Breast epithelium (tissue), 3 donors: ENCODE measurements around the gene DSG4.

Source experiments
- POLR2AphosphoS5 ChIP-seq, 3 donors: sonication (generic); formaldehyde crosslinking; IDR thresholded peaks; one replicate each; pipeline ENCODE4 v1.6.1; 2017; ENCODE audit warnings: antibody characterized with exemption in 3 of 3
- TF ChIP-seq, protein P1 (sequence below), 3 donors: fragments of 450-650 bp; IDR thresholded peaks; one replicate each; pipeline ENCODE4 v1.5.1; 2016 to 2017; ENCODE audit warnings: antibody characterized with exemption in 3 of 3, mild to moderate bottlenecking in 3 of 3, moderate library complexity in 3 of 3

DNA sequence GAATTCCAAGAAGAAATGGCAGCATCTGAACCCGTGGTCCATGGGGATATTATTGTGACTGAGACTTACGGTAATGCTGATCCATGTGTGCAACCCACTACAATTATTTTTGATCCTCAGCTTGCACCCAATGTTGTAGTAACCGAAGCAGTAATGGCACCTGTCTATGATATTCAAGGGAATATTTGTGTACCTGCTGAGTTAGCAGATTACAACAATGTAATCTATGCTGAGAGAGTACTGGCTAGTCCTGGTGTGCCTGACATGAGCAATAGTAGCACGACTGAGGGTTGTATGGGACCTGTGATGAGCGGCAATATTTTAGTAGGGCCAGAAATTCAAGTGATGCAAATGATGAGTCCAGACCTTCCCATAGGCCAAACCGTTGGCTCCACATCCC is 36.6 kb downstream of the DSG4 start:
- TF ChIP-seq, protein P1, sequence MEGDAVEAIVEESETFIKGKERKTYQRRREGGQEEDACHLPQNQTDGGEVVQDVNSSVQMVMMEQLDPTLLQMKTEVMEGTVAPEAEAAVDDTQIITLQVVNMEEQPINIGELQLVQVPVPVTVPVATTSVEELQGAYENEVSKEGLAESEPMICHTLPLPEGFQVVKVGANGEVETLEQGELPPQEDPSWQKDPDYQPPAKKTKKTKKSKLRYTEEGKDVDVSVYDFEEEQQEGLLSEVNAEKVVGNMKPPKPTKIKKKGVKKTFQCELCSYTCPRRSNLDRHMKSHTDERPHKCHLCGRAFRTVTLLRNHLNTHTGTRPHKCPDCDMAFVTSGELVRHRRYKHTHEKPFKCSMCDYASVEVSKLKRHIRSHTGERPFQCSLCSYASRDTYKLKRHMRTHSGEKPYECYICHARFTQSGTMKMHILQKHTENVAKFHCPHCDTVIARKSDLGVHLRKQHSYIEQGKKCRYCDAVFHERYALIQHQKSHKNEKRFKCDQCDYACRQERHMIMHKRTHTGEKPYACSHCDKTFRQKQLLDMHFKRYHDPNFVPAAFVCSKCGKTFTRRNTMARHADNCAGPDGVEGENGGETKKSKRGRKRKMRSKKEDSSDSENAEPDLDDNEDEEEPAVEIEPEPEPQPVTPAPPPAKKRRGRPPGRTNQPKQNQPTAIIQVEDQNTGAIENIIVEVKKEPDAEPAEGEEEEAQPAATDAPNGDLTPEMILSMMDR (IDR thresholded peaks at IDR 0.05) = no peak
- TF ChIP-seq POLR2AphosphoS5 (IDR thresholded peaks at IDR 0.05) = no peak
